DMS153 treated with DMSO at 0.1 percent for 48 hours (cell line): ENCODE data around the gene DBNL.

ENCODE experiments used
- DNase-seq: peaks from one replicate; lab custom pipeline; 2025; ENCODE audit not compliant: unreplicated experiment; lab: John Stamatoyannopoulos, UW

Gene DBNL

DNA sequence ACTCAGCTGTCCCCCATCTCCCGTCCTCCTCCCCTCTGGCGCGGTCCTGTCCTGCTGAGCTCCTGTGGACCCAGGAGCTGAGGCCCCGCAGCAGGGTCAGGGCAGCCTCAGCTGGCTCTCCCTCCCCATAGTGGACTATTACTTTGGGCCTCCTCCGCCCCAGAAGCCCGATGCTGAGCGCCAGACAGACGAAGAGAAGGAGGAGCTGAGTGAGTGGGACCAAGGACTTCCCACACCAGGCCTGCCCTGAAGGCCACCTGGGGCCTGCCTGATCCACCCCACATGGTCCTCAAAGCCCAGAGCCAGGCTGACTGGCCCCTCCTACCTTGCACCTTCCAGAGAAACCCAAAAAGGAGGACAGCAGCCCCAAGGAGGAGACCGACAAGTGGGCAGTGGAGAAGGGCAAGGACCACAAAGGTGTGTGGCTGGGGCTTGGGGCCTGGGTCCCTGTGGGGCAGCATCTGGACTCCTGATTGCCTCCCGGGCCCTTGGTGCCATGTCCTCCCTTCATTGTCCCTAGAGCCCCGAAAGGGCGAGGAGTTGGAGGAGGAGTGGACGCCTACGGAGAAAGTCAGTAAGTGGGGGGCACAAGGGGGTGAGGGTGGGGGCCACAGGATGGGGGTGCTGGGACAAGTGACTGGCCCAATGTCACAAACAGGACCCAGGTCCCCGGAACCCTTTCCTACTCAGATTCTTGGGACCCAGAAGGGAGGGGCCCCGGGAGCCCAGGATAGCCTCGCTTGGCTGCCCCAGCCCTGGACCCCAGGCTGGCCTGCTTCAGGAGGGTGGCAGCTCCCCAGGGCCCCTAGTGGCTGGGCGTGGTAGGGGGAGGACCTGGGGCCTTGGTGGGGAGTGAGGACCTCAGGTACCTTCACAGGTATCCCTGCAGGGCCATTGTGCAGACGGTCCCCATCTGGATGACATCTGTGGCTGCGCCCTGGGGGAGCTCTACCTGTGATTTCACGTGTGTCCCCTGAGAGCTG lies 64.6 kb downstream of the DBNL start:
- DNase-seq: no peak

DNA sequence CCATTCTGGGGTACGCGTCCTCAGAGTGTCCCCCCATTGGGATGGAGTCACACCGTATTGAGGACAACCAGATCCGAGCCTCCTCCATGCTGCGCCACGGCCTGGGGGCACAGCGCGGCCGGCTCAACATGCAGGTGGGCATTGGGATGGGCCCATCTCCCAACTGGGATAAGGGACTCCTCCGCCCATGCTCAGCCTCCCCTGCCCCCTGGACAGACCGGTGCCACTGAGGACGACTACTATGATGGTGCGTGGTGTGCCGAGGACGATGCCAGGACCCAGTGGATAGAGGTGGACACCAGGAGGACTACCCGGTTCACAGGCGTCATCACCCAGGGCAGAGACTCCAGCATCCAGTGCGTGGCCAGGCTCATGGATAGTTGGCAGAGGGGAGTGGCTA lies 65.5 kb downstream of the DBNL start:
- no peak for DNase-seq

DNA sequence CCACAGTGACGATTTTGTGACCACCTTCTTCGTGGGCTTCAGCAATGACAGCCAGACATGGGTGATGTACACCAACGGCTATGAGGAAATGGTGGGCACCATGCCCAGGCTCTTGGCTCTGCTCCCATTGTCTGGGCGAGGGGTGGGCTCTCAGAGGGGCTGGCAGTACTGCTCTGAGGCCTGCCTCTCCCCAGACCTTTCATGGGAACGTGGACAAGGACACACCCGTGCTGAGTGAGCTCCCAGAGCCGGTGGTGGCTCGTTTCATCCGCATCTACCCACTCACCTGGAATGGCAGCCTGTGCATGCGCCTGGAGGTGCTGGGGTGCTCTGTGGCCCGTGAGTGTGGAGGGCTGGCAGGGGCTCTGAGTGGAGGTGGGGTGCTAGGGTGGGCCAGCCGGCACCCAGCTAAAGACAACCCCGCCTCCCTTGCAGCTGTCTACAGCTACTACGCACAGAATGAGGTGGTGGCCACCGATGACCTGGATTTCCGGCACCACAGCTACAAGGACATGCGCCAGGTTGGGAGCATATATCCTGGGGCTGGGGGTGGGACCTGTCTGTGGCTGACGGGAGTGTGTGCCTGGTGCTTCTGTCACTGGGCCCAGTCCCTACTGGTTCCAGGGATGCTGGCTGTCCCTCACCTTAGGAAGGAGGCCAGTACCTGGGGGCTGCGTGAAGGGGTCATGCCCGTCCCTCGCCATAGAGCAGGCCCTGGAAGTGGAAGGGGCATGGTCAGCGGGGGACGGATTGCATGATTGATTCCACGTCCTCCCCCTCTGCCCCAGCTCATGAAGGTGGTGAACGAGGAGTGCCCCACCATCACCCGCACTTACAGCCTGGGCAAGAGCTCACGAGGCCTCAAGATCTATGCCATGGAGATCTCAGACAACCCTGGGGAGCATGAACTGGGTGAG lies 66.5 kb downstream of the DBNL start:
- DNase-seq: no peak
